Endothelial cell of umbilical vein (primary cell): ENCODE data around the gene NANOS3.

Source experiments
- CTCF ChIP-seq, 2 donors: IDR thresholded peaks; 1 replicate in 1 of 2; 2 replicates in 1 of 2; pipeline ENCODE4 v1.5.1; 2011; ENCODE audit warnings: low read length in 2 of 2, mild to moderate bottlenecking in 2 of 2, moderate library complexity in 2 of 2, control low read depth in 1 of 2, inconsistent platforms in 1 of 2, low read depth in 1 of 2; ENCODE audit not compliant: insufficient read depth in 1 of 2; ENCODE audit errors: extremely low read depth in 1 of 2
- EZH2 ChIP-seq: IDR thresholded peaks from 2 replicates; pipeline ENCODE4 v1.6.1; 2012; ENCODE audit warnings: borderline replicate concordance, low read depth, mild to moderate bottlenecking, moderate library complexity, low read length, inconsistent platforms; ENCODE audit not compliant: severe bottlenecking
- FOS ChIP-seq: IDR thresholded peaks from 2 replicates; pipeline ENCODE4 v1.6.1; 2011; ENCODE audit warnings: mild to moderate bottlenecking, low read length, moderate library complexity, borderline replicate concordance; ENCODE audit not compliant: insufficient read depth
- GATA2 ChIP-seq: IDR thresholded peaks from 2 replicates; pipeline ENCODE4 v1.7.0; 2011; ENCODE audit warnings: low read depth, mild to moderate bottlenecking, moderate library complexity, mixed read lengths, low read length; ENCODE audit not compliant: insufficient read length, insufficient read depth
- JUN ChIP-seq: IDR thresholded peaks from 2 replicates; pipeline ENCODE4 v1.6.1; 2011; ENCODE audit warnings: borderline replicate concordance, low read depth; ENCODE audit not compliant: insufficient read length, insufficient read depth
- MYC ChIP-seq: IDR thresholded peaks from one replicate; pipeline ENCODE4 v1.6.1; 2011; ENCODE audit warnings: mild to moderate bottlenecking, low read depth, low read length
- POLR2A ChIP-seq: IDR thresholded peaks from 2 replicates; pipeline ENCODE4 v1.6.1; 2012; ENCODE audit warnings: low read depth, mild to moderate bottlenecking, control low read depth, low read length
- POLR2AphosphoS5 ChIP-seq: IDR thresholded peaks from 2 replicates; pipeline ENCODE4 v1.6.1; 2012; ENCODE audit warnings: low read depth, mild to moderate bottlenecking, control low read depth, low read length, moderate library complexity; ENCODE audit not compliant: insufficient read depth
- TF ChIP-seq, protein P1 (sequence below): IDR thresholded peaks from 2 replicates; pipeline ENCODE4 v1.6.1; 2011; ENCODE audit not compliant: insufficient read depth, insufficient read length

- no peak for TF ChIP-seq MYC
- TF ChIP-seq POLR2A, result no peak
- TF ChIP-seq EZH2, result no peak
- peak; percentile 7 to 38 for TF ChIP-seq CTCF (IDR thresholded peaks at IDR 0.05; ENCODE audit: extremely low read depth in 1 of 2, insufficient read depth in 1 of 2, low read depth in 1 of 2, low read length in 2 of 2)
- TF ChIP-seq POLR2AphosphoS5, result no peak
- TF ChIP-seq JUN, result no peak
- no peak for TF ChIP-seq FOS
- TF ChIP-seq, protein P1, sequence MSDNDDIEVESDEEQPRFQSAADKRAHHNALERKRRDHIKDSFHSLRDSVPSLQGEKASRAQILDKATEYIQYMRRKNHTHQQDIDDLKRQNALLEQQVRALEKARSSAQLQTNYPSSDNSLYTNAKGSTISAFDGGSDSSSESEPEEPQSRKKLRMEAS, result no peak
- no peak for TF ChIP-seq GATA2
These were observed 4.1 kb upstream of the NANOS3 start for GRCh38 chr19:13872695-13873389.
